ENCODE data around the gene ADGRD1. TPM values are rescaled to one million over a fixed set of nuclear protein-coding genes. Genes with fewer than 3 reads are reported as not detected.

Gene ADGRD1
- total and polyA plus RNA-seq, 7 donors: 0.46 to 22.5 (median 7.2) TPM

DNA sequence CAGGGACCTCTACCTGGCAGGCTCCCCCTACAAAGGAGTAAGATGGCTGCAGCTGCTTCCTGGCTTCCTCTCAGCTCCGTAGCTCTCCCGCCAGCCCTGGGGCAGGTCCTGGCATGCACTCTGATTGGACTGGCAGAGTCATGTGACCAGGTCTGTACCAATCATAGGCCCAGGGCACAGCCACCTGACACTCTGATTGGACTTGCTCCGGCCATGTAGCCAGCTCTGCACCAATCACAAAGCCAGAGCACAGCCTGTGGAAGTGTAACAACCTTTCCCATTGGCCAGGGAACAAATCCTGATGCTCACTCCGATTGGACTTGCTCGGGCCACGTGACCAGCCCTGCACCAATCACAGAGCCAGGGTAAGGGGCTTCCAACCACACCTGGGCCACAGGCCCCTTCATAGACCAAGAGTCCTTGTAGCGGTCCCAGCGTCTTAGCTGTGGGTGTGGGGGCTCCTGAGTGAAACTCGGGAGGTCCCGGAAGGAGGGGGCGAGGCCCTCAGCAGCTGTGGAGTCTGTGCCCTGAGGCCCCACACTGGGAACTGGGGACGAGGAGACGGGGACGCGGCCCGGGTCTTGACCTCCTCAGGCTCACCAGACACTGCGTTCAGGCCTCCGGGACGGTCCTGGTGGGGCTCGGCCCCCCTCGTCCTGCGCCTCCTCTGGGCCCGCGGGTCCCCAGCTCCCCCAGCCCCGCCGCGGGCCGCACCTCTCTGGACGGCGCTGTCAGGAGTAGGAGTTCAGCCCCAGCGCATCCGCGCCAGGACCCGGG lies 210.6 kb downstream of the ADGRD1 start:
- WGBS, 2 donors: 94 to 95% methylated on average over 27 of the region's 34 CpGs
- no peak for DNase-seq
- Histone ChIP-seq H3K4me3 (no peak overlapping the region), H3K27me3 (peaks cover 0 to 22% (median 8%) of the 10 kb centered on the region in 3 donors), H3K27ac (no peak overlapping the region), H3K4me1 (no peaks in the 10 kb centered on the region), H3K36me3 (no peaks in the 10 kb centered on the region), H3K9me3 (no peaks in the 10 kb centered on the region)
- TF ChIP-seq POLR2AphosphoS5 (IDR thresholded peaks at IDR 0.05) (no peak), CTCF (IDR thresholded peaks at IDR 0.05) (no peak), POLR2A (IDR thresholded peaks at IDR 0.05) (no peak), EP300 (IDR thresholded peaks at IDR 0.05) (no peak)
- intact Hi-C loops (cut with DNase I): no loop called here

DNA sequence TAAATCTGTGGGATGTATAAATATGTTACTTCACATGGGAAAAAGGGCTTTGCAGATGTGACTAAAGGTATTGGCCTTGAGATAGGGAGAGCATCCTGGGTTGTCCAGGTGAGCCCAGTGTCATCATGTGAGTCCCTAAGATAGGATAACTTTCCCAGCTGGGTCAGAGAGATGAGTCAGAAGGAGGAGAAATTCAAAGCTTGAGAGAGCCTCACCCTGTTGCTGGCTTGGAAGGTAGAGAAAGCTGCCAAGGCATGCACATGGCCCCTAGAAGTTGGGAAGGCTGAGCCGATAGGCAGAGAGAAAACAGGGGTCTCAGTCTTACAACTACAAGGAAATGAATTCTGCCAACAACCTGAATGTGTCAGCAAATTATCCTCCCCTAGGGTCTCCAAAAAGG lies 213.0 kb downstream of the ADGRD1 start:
- Histone ChIP-seq H3K4me3 (no peak overlapping the region), H3K9me3 (no peaks in the 10 kb centered on the region), H3K27ac (no peak overlapping the region), H3K4me1 (no peaks in the 10 kb centered on the region), H3K27me3 (peaks cover 0 to 22% (median 8%) of the 10 kb centered on the region in 3 donors), H3K36me3 (no peaks in the 10 kb centered on the region)
- TF ChIP-seq EP300 (IDR thresholded peaks at IDR 0.05) (no peak), POLR2A (IDR thresholded peaks at IDR 0.05) (no peak)
- DNase-seq: no peak
- WGBS, 2 donors: 87 to 89% methylated on average over 1 of the region's 1 CpG
- intact Hi-C loops (cut with DNase I): no loop called here

DNA sequence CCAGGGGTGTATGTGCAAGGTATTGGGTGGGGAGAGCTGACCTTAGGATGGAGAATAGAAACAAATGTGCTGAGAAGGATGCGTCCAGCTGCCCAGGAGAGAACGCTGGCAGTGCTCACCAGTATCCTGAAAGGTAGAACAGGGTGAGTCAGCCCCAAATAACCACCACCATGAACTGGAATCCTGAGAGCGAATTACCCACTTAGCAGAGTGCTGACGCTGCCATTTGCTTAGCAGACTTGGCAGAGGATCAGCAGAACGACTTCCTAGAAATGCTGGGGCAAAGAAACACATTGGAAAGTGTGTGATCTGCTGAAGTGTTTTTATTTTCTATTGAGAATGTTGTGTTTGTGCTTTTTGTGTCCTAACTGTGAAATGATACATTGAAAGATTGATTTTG lies 213.6 kb downstream of the ADGRD1 start:
- no peak overlapping the region for H3K4me3 ChIP-seq
- WGBS, 2 donors: 47 to 57% methylated on average over 5 of the region's 5 CpGs
- H3K27me3 ChIP-seq: peaks cover 0 to 22% (median 8%) of the 10 kb centered on the region in 3 donors
- no peaks in the 10 kb centered on the region for H3K9me3 ChIP-seq
- no peak for DNase-seq
- H3K27ac ChIP-seq: no peak overlapping the region
- H3K4me1 ChIP-seq: no peaks in the 10 kb centered on the region
- no peaks in the 10 kb centered on the region for H3K36me3 ChIP-seq
- intact Hi-C loops (cut with DNase I): no loop called here
- TF ChIP-seq CTCF (IDR thresholded peaks at IDR 0.05) (no peak), POLR2A (IDR thresholded peaks at IDR 0.05) (no peak), EP300 (IDR thresholded peaks at IDR 0.05) (no peak), POLR2AphosphoS5 (IDR thresholded peaks at IDR 0.05) (no peak)

GRCh38 chr12:131171029-131171428 lies 217.3 kb downstream of the ADGRD1 start:
- intact Hi-C loops (cut with DNase I): no loop called here
- Histone ChIP-seq H3K27me3 (peaks cover 0 to 2% (median 0%) of the 10 kb centered on the region in 3 donors), H3K4me3 (no peak overlapping the region), H3K9me3 (peaks cover 0 to 8% (median 0%) of the 10 kb centered on the region in 4 donors), H3K36me3 (no peaks in the 10 kb centered on the region), H3K4me1 (no peaks in the 10 kb centered on the region), H3K27ac (no peak overlapping the region)
- no peak for DNase-seq
- 70 to 72% methylated on average over 4 of the region's 4 CpGs for WGBS, 2 donors
- no peak for TF ChIP-seq EP300 (IDR thresholded peaks at IDR 0.05)
- TF ChIP-seq CTCF (IDR thresholded peaks at IDR 0.05): no peak
- no peak for TF ChIP-seq POLR2AphosphoS5 (IDR thresholded peaks at IDR 0.05)
- TF ChIP-seq POLR2A (IDR thresholded peaks at IDR 0.05): no peak

DNA sequence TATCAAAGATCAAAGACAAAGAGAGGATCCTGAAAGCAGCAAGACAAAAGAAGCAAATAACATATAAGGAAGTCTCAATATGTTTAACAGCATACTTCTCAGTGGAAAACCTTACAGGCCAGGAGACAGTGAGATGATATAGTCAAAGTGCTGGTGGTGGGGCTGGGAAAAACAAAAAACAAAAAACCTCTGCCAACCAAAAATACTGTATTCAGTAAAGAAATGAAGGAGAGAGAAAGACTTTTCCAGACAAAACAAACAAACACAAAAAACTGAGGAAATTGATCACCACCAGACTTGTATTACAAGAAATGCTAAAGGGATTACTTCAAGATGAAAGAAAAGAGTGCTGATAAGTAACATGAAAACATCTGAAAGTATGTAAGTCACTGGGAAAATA lies 221.2 kb downstream of the ADGRD1 start:
- H3K27me3 ChIP-seq: peaks cover 0 to 11% (median 0%) of the 10 kb centered on the region in 3 donors
- no peaks in the 10 kb centered on the region for H3K36me3 ChIP-seq
- no peak overlapping the region for H3K27ac ChIP-seq
- DNase-seq: no peak
- H3K9me3 ChIP-seq: peaks cover 0 to 11% (median 0%) of the 10 kb centered on the region in 4 donors
- H3K4me1 ChIP-seq: no peaks in the 10 kb centered on the region
- intact Hi-C loops (cut with DNase I): no loop called here
- H3K4me3 ChIP-seq: no peak overlapping the region
- TF ChIP-seq CTCF (IDR thresholded peaks at IDR 0.05) (no peak), POLR2AphosphoS5 (IDR thresholded peaks at IDR 0.05) (no peak), EP300 (IDR thresholded peaks at IDR 0.05) (no peak), POLR2A (IDR thresholded peaks at IDR 0.05) (no peak)
